Ishikawa (cell line): Measurements from ENCODE around the gene SLC24A4.

Source experiments
- CEBPB ChIP-seq: IDR thresholded peaks from 2 replicates; pipeline ENCODE4 v1.6.1; 2012
- CREB1 ChIP-seq: IDR thresholded peaks from 2 replicates; pipeline ENCODE4 v1.6.1; 2012; ENCODE audit warnings: low read depth
- EGR1 ChIP-seq: IDR thresholded peaks from 2 replicates; pipeline ENCODE4 v1.6.1; 2012
- EP300 ChIP-seq: IDR thresholded peaks from 2 replicates; pipeline ENCODE4 v1.6.1; 2012; ENCODE audit warnings: borderline replicate concordance
- FOXM1 ChIP-seq: IDR thresholded peaks from 2 replicates; pipeline ENCODE4 v1.6.1; 2012; ENCODE audit warnings: low read depth, borderline replicate concordance
- NFIC ChIP-seq: IDR thresholded peaks from 2 replicates; pipeline ENCODE4 v1.6.1; 2012
- RAD21 ChIP-seq: IDR thresholded peaks from 2 replicates; pipeline ENCODE4 v1.6.1; 2012; ENCODE audit warnings: low read depth
- TAF1 ChIP-seq: IDR thresholded peaks from 2 replicates; pipeline ENCODE4 v1.6.1; 2012; ENCODE audit warnings: low read depth, mild to moderate bottlenecking
- TCF12 ChIP-seq: IDR thresholded peaks from 2 replicates; pipeline ENCODE4 v1.6.1; 2012; ENCODE audit warnings: low read depth
- TEAD4 ChIP-seq: IDR thresholded peaks from 2 replicates; pipeline ENCODE4 v1.6.1; 2012
- YY1 ChIP-seq: IDR thresholded peaks from 2 replicates; pipeline ENCODE4 v1.6.1; 2012; ENCODE audit warnings: low read depth
- ZBTB7A ChIP-seq: IDR thresholded peaks from 2 replicates; pipeline ENCODE4 v1.6.1; 2012; ENCODE audit warnings: low read depth
- TF ChIP-seq, protein P1 (sequence below): IDR thresholded peaks from 2 replicates; pipeline ENCODE4 v1.6.1; 2012; ENCODE audit warnings: low read depth, mild to moderate bottlenecking
- TF ChIP-seq, protein P2 (sequence below): IDR thresholded peaks from 2 replicates; pipeline ENCODE4 v1.6.1; 2012
- TF ChIP-seq, protein P3 (sequence below): IDR thresholded peaks from 2 replicates; pipeline ENCODE4 v1.6.1; 2012

The SLC24A4 gene

DNA sequence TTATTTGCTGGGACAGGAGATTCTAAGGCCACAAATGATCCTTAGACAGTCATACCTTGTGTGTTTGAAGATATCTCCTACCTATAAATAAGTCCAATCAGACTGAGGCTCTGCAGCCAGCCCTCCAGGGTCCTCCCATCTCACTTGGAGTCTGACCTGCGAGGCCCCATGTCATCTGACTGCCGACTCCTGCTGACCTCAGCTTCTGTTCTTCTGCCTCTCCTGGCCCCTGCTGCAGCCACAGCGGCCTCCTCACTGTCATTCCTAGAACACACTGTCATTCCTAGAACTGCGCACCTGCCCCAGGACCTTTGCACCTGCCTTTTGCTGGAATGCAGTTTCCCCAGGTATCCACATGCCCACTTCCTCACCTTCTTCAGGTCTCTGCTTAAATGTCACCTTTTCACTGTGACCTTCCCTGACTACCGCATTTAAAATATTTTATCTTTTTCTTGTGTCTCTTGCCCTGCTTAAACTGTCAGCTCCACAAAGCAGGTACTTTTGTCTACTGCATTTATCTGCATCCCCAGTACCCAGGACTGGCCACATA lies 134.1 kb downstream of the SLC24A4 start:
- TF ChIP-seq FOXM1: no peak
- no peak for TF ChIP-seq TCF12
- no peak for TF ChIP-seq EGR1
- no peak for TF ChIP-seq NFIC
- TF ChIP-seq ZBTB7A: no peak
- TF ChIP-seq, protein P1, sequence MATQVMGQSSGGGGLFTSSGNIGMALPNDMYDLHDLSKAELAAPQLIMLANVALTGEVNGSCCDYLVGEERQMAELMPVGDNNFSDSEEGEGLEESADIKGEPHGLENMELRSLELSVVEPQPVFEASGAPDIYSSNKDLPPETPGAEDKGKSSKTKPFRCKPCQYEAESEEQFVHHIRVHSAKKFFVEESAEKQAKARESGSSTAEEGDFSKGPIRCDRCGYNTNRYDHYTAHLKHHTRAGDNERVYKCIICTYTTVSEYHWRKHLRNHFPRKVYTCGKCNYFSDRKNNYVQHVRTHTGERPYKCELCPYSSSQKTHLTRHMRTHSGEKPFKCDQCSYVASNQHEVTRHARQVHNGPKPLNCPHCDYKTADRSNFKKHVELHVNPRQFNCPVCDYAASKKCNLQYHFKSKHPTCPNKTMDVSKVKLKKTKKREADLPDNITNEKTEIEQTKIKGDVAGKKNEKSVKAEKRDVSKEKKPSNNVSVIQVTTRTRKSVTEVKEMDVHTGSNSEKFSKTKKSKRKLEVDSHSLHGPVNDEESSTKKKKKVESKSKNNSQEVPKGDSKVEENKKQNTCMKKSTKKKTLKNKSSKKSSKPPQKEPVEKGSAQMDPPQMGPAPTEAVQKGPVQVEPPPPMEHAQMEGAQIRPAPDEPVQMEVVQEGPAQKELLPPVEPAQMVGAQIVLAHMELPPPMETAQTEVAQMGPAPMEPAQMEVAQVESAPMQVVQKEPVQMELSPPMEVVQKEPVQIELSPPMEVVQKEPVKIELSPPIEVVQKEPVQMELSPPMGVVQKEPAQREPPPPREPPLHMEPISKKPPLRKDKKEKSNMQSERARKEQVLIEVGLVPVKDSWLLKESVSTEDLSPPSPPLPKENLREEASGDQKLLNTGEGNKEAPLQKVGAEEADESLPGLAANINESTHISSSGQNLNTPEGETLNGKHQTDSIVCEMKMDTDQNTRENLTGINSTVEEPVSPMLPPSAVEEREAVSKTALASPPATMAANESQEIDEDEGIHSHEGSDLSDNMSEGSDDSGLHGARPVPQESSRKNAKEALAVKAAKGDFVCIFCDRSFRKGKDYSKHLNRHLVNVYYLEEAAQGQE: no peak
- TF ChIP-seq RAD21: no peak
- TF ChIP-seq, protein P2, sequence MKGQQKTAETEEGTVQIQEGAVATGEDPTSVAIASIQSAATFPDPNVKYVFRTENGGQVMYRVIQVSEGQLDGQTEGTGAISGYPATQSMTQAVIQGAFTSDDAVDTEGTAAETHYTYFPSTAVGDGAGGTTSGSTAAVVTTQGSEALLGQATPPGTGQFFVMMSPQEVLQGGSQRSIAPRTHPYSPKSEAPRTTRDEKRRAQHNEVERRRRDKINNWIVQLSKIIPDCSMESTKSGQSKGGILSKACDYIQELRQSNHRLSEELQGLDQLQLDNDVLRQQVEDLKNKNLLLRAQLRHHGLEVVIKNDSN: no peak

DNA sequence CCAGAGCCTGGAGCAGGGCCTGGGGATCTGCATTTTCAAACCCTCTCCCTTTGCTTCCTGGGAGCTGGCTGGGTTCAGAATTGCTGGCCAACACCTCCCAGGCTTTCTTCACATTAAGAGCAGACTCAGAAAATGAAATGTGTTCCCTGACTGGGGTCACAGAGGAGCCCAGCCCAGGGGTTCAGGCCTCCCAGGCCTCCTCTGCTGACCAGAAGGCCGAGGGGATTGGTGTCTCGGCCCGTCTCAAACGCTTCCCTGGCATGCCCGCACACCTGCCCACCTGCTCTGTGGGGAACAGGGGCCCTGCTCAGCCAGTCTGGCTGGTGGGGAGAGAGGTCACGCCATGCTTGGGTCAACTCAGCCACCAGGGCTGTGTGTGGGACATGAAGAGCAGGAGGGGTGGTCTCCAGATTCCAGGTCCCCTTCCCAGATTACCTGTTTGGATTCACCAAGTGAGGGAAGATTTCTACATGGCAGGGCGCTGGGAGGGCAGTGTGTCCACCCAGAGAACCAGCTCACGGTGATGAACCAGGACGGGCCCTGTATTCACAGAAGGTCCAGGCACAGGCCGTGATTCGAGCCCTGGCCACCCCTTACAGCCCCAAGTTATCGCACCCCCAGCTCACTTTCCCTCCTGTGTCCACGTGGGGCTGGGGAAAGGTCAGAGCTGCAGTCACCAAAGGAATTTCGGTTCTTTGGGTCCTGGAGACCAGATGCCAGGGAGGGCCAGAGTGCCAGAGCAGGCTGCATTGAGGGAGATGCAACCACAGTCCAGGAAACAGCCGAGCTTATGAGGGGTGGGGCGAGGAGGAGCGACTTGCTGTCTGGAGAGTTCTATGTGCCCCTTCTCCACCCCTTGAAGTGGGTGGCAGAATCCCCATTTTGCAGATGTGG lies 135.4 kb downstream of the SLC24A4 start:
- TF ChIP-seq, protein P2: no peak
- no peak for TF ChIP-seq TCF12
- no peak for TF ChIP-seq TEAD4
- TF ChIP-seq, protein P1: no peak
- no peak for TF ChIP-seq EP300
- TF ChIP-seq EGR1: no peak
- no peak for TF ChIP-seq RAD21
- TF ChIP-seq NFIC: no peak
- TF ChIP-seq, protein P3, sequence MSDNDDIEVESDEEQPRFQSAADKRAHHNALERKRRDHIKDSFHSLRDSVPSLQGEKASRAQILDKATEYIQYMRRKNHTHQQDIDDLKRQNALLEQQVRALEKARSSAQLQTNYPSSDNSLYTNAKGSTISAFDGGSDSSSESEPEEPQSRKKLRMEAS: no peak
- TF ChIP-seq CEBPB: no peak
- no peak for TF ChIP-seq CREB1

DNA sequence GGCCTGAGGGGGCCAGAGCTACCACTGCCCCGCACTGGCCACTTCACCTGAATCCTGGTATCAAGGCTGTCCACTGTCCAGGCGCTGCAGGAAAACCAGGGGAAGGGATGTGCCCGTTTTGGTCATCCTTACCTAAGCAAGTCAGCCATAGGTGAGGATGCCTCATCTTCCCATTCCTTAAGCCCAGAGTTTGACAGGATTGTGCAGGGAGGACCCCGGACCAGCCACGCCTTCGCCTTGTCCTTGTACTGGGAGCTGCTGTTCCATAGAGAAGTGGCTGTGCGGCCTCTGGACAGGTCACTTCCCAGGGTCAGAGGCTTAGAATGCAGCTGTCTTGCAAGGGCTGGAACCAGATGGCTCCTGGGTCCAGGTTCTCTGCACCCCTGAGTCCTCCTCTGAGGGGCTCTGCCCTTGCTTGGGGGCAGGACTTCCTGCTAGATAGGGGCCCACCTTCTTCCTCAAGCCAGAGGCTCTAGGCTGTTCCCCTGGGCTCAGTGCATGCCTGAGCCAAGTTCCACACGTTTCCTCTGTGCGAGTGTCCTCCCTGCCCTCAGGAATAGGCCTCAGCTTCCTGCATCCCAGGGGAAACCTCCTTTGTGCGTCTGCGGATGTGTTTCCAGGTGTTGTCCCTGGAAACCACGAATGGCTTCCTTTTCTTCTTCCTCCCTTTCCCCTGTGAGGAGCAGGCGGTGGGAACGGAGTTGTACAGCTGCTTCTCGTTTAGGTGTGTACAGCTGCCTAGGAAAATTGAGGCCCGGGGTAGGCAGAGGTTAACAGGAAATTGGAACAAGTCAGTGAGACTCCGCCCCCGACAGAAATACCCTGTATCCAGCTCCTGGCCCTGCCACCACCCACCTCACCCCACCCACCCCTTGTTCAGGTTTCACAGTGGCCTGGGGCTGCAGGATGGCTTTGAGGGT lies 136.3 kb downstream of the SLC24A4 start:
- TF ChIP-seq CREB1 (no peak), EGR1 (no peak), TCF12 (no peak), TEAD4 (no peak), CEBPB (no peak), RAD21 (no peak), EP300 (no peak), FOXM1 (no peak), NFIC (no peak), YY1 (no peak)
- TF ChIP-seq, protein P1: no peak
- TF ChIP-seq, protein P3: no peak

DNA sequence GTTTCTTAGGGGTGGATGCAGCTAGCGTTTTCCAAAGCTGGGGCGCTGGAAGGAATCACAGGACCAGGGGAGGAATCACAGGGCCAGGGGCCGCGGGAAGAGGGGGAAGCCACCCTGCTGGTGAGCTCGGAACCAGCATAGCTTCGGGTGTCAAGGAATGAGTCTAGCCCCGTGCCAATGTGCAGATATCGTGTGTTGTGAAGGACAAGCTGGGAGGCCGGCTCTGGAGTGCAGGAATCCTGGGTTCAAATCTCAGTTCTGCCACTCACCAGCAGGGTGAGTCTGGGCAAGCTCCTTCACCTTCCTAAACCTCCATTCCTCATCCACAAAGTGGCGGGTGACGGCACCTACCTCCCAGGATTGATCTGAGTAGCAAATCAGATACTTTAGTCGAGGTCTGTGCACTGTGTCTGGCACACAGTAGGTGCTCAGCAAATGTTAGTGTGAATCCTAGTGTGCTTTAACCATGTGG lies 137.0 kb downstream of the SLC24A4 start:
- no peak for TF ChIP-seq YY1
- TF ChIP-seq CEBPB: no peak
- TF ChIP-seq TAF1: no peak
- no peak for TF ChIP-seq FOXM1
- 0 out of 2 replicates have a peak, but pooled peaks have one; percentile 16 for TF ChIP-seq RAD21
